Fibroblast of the aortic adventitia (primary cell): ENCODE data around the gene HEATR5A. TPM values are rescaled to one million over a fixed set of nuclear protein-coding genes. Genes with fewer than 3 reads are reported as not detected.
A peak's percentile ranks its signal among the peaks of the same experiment; 100 is the strongest.

Source experiments
- DNase-seq: peaks from one replicate; pipeline ENCODE4 v3.0.0-alpha.2; 2010; ENCODE audit warnings: low read depth
- H3K4me3 ChIP-seq: 2 replicates; pipeline ENCODE4 v1.5.1; 2011; ENCODE audit warnings: low read depth, mild to moderate bottlenecking, control low read depth, low read length, moderate library complexity
- CTCF ChIP-seq: IDR thresholded peaks from 2 replicates; pipeline ENCODE4 v1.5.1; 2011; ENCODE audit warnings: mild to moderate bottlenecking, low read length, control low read depth, inconsistent platforms; ENCODE audit not compliant: insufficient read depth
- total RNA-seq: library from RNA; depleted of rRNA; stranded (reverse); fragments of >200 nt; gene quantifications from 2 replicates; pipeline ENCODE4 v1.2.3, GENCODE V29; 2012; ENCODE audit warnings: low replicate concordance

Gene HEATR5A
- total RNA-seq, 1 donor = 52.4 TPM

- H3K4me3 ChIP-seq = no peak overlapping the region
- TF ChIP-seq CTCF = no peak
- peak; percentile 46 for DNase-seq
Observed at GRCh38 chr14:31294746-31295405, 125.5 kb downstream of the HEATR5A start.

- no peak overlapping the region for H3K4me3 ChIP-seq
- no peak for DNase-seq
- TF ChIP-seq CTCF = no peak
Observed at GRCh38 chr14:31292937-31293616, 127.3 kb downstream of the HEATR5A start.

GRCh38 chr14:31291210-31291609, 129.1 kb downstream of the HEATR5A start:
- H3K4me3 ChIP-seq = no peak overlapping the region
- no peak for DNase-seq
- TF ChIP-seq CTCF = no peak

- no peak for DNase-seq
- TF ChIP-seq CTCF = no peak
- no peak overlapping the region for H3K4me3 ChIP-seq
Observed at GRCh38 chr14:31287294-31287972, 132.9 kb downstream of the HEATR5A start.

GRCh38 chr14:31286456-31287293, 133.7 kb downstream of the HEATR5A start:
- no peak for DNase-seq
- peak; percentile 42 for TF ChIP-seq CTCF
- H3K4me3 ChIP-seq = no peak overlapping the region

- peak; percentile 29 for DNase-seq
- H3K4me3 ChIP-seq = no peak overlapping the region
- TF ChIP-seq CTCF = no peak
Observed at GRCh38 chr14:31283578-31284252, 136.6 kb downstream of the HEATR5A start.
